Immature natural killer cell (primary cell): ENCODE results near the gene EPHA6. TPM values are rescaled to one million over a fixed set of nuclear protein-coding genes. Genes with fewer than 3 reads are reported as not detected.
"Not testable (repeated sequence)": the region's sequence is repeated elsewhere in the genome, so short reads cannot be mapped to it uniquely, and the experiment has no call there.

ENCODE experiments used
- DNase-seq, 3 donors: peaks; one replicate each; pipeline ENCODE4 v3.0.0; 2022; ENCODE audit warnings: mixed read lengths in 1 of 3
- H3K27ac Mint-ChIP-seq, 6 donors: one replicate each; pipeline ENCODE4 v1.8.0; 2020; ENCODE audit warnings: mixed read lengths in 6 of 6, mild to moderate bottlenecking in 5 of 6, inconsistent platforms in 4 of 6, moderate library complexity in 3 of 6
- H3K27me3 Mint-ChIP-seq, 3 donors: one replicate each; pipeline ENCODE4 v1.8.0; 2020 to 2021; ENCODE audit warnings: low read depth in 3 of 3, mild to moderate bottlenecking in 3 of 3, mixed read lengths in 3 of 3, moderate library complexity in 3 of 3, inconsistent platforms in 1 of 3
- H3K36me3 Mint-ChIP-seq, 3 donors: one replicate each; pipeline ENCODE4 v1.8.0; 2020; ENCODE audit warnings: mixed read lengths in 3 of 3, inconsistent platforms in 2 of 3, mild to moderate bottlenecking in 2 of 3
- H3K4me1 Mint-ChIP-seq, 2 donors: one replicate each; pipeline ENCODE4 v1.8.0; 2020; ENCODE audit warnings: inconsistent platforms in 2 of 2, mild to moderate bottlenecking in 2 of 2, mixed read lengths in 2 of 2, moderate library complexity in 1 of 2
- H3K4me3 Mint-ChIP-seq, 5 donors: one replicate each; pipeline ENCODE4 v1.8.0; 2020; ENCODE audit warnings: mild to moderate bottlenecking in 5 of 5, mixed read lengths in 5 of 5, inconsistent platforms in 3 of 5, moderate library complexity in 3 of 5
- H3K9me3 Mint-ChIP-seq, 6 donors: one replicate each; pipeline ENCODE4 v1.8.0; 2020; ENCODE audit warnings: mild to moderate bottlenecking in 6 of 6, mixed read lengths in 6 of 6, inconsistent platforms in 4 of 6, moderate library complexity in 3 of 6
- polyA plus RNA-seq, 3 donors: library from polyadenylated mRNA; unstranded; fragments of 300-500 nt; fragmentation: Illumina TruSeq; gene quantifications; one replicate each; pipeline ENCODE4 v1.2.3, GENCODE V29; 2021

The EPHA6 gene
- polyA plus RNA-seq, 3 donors from 2014 or later: not detected

GRCh38 chr3:97009427-97010019 lies 195.1 kb downstream of the EPHA6 start:
- Mint-ChIP-seq H3K9me3 (peaks cover 14 to 58% (median 40%) of the 10 kb centered on the region in 6 donors), H3K27me3 (peaks cover 0 to 1% (median 0%) of the 10 kb centered on the region in 3 donors), H3K4me1 (no peaks in the 10 kb centered on the region), H3K36me3 (peaks cover 0 to 7% (median 4%) of the 10 kb centered on the region in 3 donors), H3K4me3 (no peak overlapping the region), H3K27ac (no peak overlapping the region)
- DNase-seq: no peak

GRCh38 chr3:97010881-97011657 lies 196.7 kb downstream of the EPHA6 start:
- H3K27me3 Mint-ChIP-seq: peaks cover 0 to 1% (median 0%) of the 10 kb centered on the region in 3 donors

GRCh38 chr3:97021778-97022177 lies 207.4 kb downstream of the EPHA6 start:
- Mint-ChIP-seq H3K27me3 (no peaks in the 10 kb centered on the region), H3K9me3 (peaks cover 16 to 47% (median 32%) of the 10 kb centered on the region in 6 donors), H3K4me1 (no peaks in the 10 kb centered on the region), H3K36me3 (no peaks in the 10 kb centered on the region), H3K4me3 (no peak overlapping the region), H3K27ac (no peak overlapping the region)
- no peak for DNase-seq

More at GRCh38 chr3:97010881-97011657, 196.7 kb downstream of the EPHA6 start:
- Mint-ChIP-seq H3K4me3 (no peak overlapping the region), H3K36me3 (peaks cover 0 to 7% (median 4%) of the 10 kb centered on the region in 3 donors), H3K4me1 (no peaks in the 10 kb centered on the region), H3K27ac (no peak overlapping the region), H3K9me3 (peaks cover 12 to 50% (median 33%) of the 10 kb centered on the region in 6 donors)
- DNase-seq: no peak

- not testable (repeated sequence) for H3K4me1 Mint-ChIP-seq, H3K36me3 Mint-ChIP-seq, H3K27ac Mint-ChIP-seq, H3K27me3 Mint-ChIP-seq, H3K4me3 Mint-ChIP-seq, DNase-seq
- H3K9me3 Mint-ChIP-seq: peaks cover 10 to 50% (median 27%) of the 10 kb centered on the region in 6 donors
Observed at GRCh38 chr3:97025612-97026011, 211.2 kb downstream of the EPHA6 start.

- Mint-ChIP-seq H3K27me3 (peaks cover 0 to 2% (median 0%) of the 10 kb centered on the region in 3 donors), H3K36me3 (no peaks in the 10 kb centered on the region), H3K4me3 (no peak overlapping the region), H3K9me3 (peaks cover 9 to 39% (median 24%) of the 10 kb centered on the region in 6 donors), H3K4me1 (no peaks in the 10 kb centered on the region), H3K27ac (no peak overlapping the region)
- DNase-seq: no peak
Observed at GRCh38 chr3:97029972-97030371, 215.6 kb downstream of the EPHA6 start.

DNA sequence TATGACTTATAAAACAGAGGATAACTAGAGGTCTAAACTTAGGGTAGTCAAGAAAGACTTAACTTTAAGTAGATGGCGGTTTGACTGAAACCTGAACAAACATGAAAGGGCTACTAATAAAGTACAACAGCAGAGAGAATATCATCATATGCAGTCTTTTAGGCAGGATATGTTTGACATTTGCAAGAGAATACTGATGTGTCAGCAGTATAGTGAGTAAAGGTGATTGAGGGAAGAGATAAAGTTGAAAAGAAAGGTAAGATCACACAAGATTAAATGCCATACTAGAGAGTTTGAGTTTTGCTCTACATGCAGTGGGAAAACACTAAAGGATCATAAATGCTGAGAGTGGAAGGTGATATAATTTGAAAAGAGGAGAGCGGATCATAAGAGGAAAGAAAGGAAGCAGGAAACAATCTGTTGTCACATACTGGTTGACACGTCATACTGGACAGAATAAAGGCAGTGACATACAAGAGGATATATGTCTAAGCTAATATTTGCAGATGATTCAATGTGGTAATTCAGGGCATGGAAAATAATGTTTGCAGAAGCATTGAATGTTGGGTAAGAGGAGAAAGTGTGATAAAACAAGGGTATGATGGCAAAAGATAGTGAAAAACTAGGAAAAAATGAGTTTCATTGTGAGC lies 223.0 kb downstream of the EPHA6 start:
- no peak overlapping the region for H3K27ac Mint-ChIP-seq
- DNase-seq: no peak
- H3K27me3 Mint-ChIP-seq: no peaks in the 10 kb centered on the region
- no peaks in the 10 kb centered on the region for H3K36me3 Mint-ChIP-seq
- H3K9me3 Mint-ChIP-seq: peaks cover 1 to 31% (median 10%) of the 10 kb centered on the region in 6 donors
- H3K4me3 Mint-ChIP-seq: no peak overlapping the region
- H3K4me1 Mint-ChIP-seq: no peaks in the 10 kb centered on the region

DNA sequence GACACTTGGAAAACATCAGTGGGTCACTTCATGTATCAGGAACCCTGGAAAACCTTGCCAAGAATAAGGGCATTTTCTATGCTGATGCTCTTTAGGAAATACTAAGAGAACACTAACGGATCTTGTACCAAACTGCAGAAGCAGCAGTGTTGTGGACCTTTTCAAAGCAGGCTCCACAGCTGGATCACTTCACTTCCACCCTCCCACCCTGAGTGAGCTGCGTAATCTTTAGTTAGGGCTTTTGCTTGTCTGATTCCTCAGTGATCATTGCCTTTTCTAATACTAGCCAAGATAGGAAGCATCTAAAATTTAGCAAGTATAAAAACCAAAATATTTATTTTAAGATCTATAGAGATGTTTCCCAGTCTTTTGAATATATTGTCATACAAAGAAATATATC lies 229.0 kb downstream of the EPHA6 start:
- Mint-ChIP-seq H3K4me3 (no peak overlapping the region), H3K4me1 (no peaks in the 10 kb centered on the region), H3K9me3 (peaks cover 7 to 34% (median 19%) of the 10 kb centered on the region in 6 donors), H3K27me3 (no peaks in the 10 kb centered on the region), H3K36me3 (no peaks in the 10 kb centered on the region), H3K27ac (no peak overlapping the region)
- DNase-seq: no peak

- H3K27me3 Mint-ChIP-seq: peaks cover 0 to 4% (median 0%) of the 10 kb centered on the region in 3 donors
- no peaks in the 10 kb centered on the region for H3K36me3 Mint-ChIP-seq
- H3K9me3 Mint-ChIP-seq: peaks cover 9 to 34% (median 13%) of the 10 kb centered on the region in 6 donors
- no peak for DNase-seq
- H3K4me3 Mint-ChIP-seq: no peak overlapping the region
- H3K4me1 Mint-ChIP-seq: no peaks in the 10 kb centered on the region
- H3K27ac Mint-ChIP-seq: no peak overlapping the region
Observed at GRCh38 chr3:97057365-97057764, 243.0 kb downstream of the EPHA6 start.

GRCh38 chr3:97059168-97059567 lies 244.8 kb downstream of the EPHA6 start:
- Mint-ChIP-seq H3K27me3 (no peaks in the 10 kb centered on the region), H3K9me3 (peaks cover 8 to 35% (median 12%) of the 10 kb centered on the region in 6 donors), H3K4me1 (no peaks in the 10 kb centered on the region), H3K27ac (no peak overlapping the region), H3K4me3 (no peak overlapping the region), H3K36me3 (no peaks in the 10 kb centered on the region)
- DNase-seq: no peak

- no peak for DNase-seq
- H3K27me3 Mint-ChIP-seq: no peaks in the 10 kb centered on the region
- H3K9me3 Mint-ChIP-seq: peaks cover 6 to 42% (median 15%) of the 10 kb centered on the region in 6 donors
- no peaks in the 10 kb centered on the region for H3K36me3 Mint-ChIP-seq
- H3K27ac Mint-ChIP-seq: no peak overlapping the region
- H3K4me1 Mint-ChIP-seq: no peaks in the 10 kb centered on the region
- H3K4me3 Mint-ChIP-seq: no peak overlapping the region
Observed at GRCh38 chr3:97066531-97066930, 252.1 kb downstream of the EPHA6 start.

- DNase-seq: no peak
- Mint-ChIP-seq H3K4me1 (no peaks in the 10 kb centered on the region), H3K27me3 (no peaks in the 10 kb centered on the region), H3K9me3 (peaks cover 8 to 30% (median 16%) of the 10 kb centered on the region in 6 donors), H3K4me3 (no peak overlapping the region), H3K27ac (no peak overlapping the region), H3K36me3 (no peaks in the 10 kb centered on the region)
Observed at GRCh38 chr3:97070302-97070701, 255.9 kb downstream of the EPHA6 start.

- H3K9me3 Mint-ChIP-seq: peaks cover 8 to 31% (median 19%) of the 10 kb centered on the region in 6 donors
- H3K27me3 Mint-ChIP-seq: no peaks in the 10 kb centered on the region
- no peaks in the 10 kb centered on the region for H3K4me1 Mint-ChIP-seq
- H3K4me3 Mint-ChIP-seq: no peak overlapping the region
- H3K36me3 Mint-ChIP-seq: no peaks in the 10 kb centered on the region
- no peak for DNase-seq
- H3K27ac Mint-ChIP-seq: no peak overlapping the region
Observed at GRCh38 chr3:97074546-97074945, 260.2 kb downstream of the EPHA6 start.

- no peaks in the 10 kb centered on the region for H3K27me3 Mint-ChIP-seq
- H3K9me3 Mint-ChIP-seq: peaks cover 7 to 30% (median 17%) of the 10 kb centered on the region in 6 donors
- H3K4me3 Mint-ChIP-seq: no peak overlapping the region
- H3K4me1 Mint-ChIP-seq: no peaks in the 10 kb centered on the region
- no peaks in the 10 kb centered on the region for H3K36me3 Mint-ChIP-seq
- no peak overlapping the region for H3K27ac Mint-ChIP-seq
- no peak for DNase-seq
Observed at GRCh38 chr3:97076673-97077072, 262.3 kb downstream of the EPHA6 start.

DNA sequence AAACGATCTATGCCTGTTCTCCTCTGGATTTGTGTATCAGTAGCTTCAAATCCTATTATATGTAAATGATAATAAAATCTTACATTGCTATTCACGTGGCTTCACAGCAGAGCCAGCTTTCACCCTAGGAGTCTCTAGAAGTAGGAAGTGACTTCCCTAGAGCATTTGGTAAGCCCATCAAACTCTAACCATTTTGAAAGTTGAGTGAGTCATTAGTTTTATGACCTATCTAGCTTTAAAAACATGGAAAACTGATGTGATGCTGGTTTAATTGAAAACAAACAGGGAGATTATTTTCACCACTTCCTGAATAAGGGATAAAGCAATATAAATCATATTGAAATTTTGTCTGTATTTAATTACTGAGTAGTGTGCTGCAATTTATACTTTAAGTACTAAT lies 275.2 kb downstream of the EPHA6 start:
- H3K4me1 Mint-ChIP-seq: no peaks in the 10 kb centered on the region
- H3K27ac Mint-ChIP-seq: no peak overlapping the region
- H3K36me3 Mint-ChIP-seq: no peaks in the 10 kb centered on the region
- H3K4me3 Mint-ChIP-seq: no peak overlapping the region
- no peak for DNase-seq
- peaks cover 10 to 41% (median 22%) of the 10 kb centered on the region in 6 donors for H3K9me3 Mint-ChIP-seq
- H3K27me3 Mint-ChIP-seq: no peaks in the 10 kb centered on the region
